GM23338 (cell line): Measurements from ENCODE around the gene ZNF226. TPM values are rescaled to one million over a fixed set of nuclear protein-coding genes. Genes with fewer than 3 reads are reported as not detected.
"Not testable (repeated sequence)": the region's sequence is repeated elsewhere in the genome, so short reads cannot be mapped to it uniquely, and the experiment has no call there.

Experiments used
- ATAC-seq: fragments of 200-7000 bp; cut with Tn5 transposase; 3 replicates; pipeline ENCODE4 v1.9.1; 2020
- DNase-seq: peaks from one replicate; pipeline ENCODE4 v3.0.0-alpha.2; 2015; ENCODE audit warnings: low spot score
- H2AFZ ChIP-seq: fragments of 200-600 bp; sonication (generic); 2 replicates; pipeline ENCODE4 v1.8.0; 2016; ENCODE audit warnings: antibody characterized with exemption, mild to moderate bottlenecking, moderate library complexity
- H3F3A ChIP-seq: fragments of 200-600 bp; sonication (generic); replicated peaks from 2 replicates; pipeline ENCODE4 v1.8.0; 2017; ENCODE audit warnings: antibody characterized with exemption, mixed run types, low read depth
- H3K27ac ChIP-seq: fragments of 200-600 bp; sonication (generic); 2 replicates; pipeline ENCODE4 v1.6.1; 2016; ENCODE audit warnings: low read depth
- H3K27me3 ChIP-seq: fragments of 200-600 bp; sonication (generic); 2 replicates; pipeline ENCODE4 v1.8.0; 2016; ENCODE audit warnings: mild to moderate bottlenecking, mixed run types, moderate library complexity; ENCODE audit not compliant: insufficient read depth
- H3K36me3 ChIP-seq: fragments of 200-600 bp; sonication (generic); 2 replicates; pipeline ENCODE4 v1.8.0; 2016; ENCODE audit warnings: mild to moderate bottlenecking; ENCODE audit not compliant: insufficient read depth
- H3K4me1 ChIP-seq: fragments of 200-600 bp; sonication (generic); 2 replicates; pipeline ENCODE4 v1.8.0; 2016; ENCODE audit warnings: mild to moderate bottlenecking, moderate library complexity; ENCODE audit not compliant: insufficient read depth
- H3K4me2 ChIP-seq: fragments of 200-600 bp; sonication (generic); 2 replicates; pipeline ENCODE4 v1.7.1; 2017; ENCODE audit warnings: mixed run types
- H3K4me3 ChIP-seq: fragments of 200-600 bp; sonication (generic); 2 replicates; pipeline ENCODE4 v1.6.1; 2016; ENCODE audit warnings: mixed run types
- H3K79me2 ChIP-seq: fragments of 200-600 bp; sonication (generic); replicated peaks from 2 replicates; pipeline ENCODE4 v1.8.0; 2017; ENCODE audit warnings: mild to moderate bottlenecking; ENCODE audit not compliant: insufficient read depth
- H3K9me2 ChIP-seq: fragments of 200-600 bp; sonication (generic); 2 replicates; pipeline ENCODE4 v1.8.0; 2017; ENCODE audit not compliant: insufficient read depth
- H4K20me1 ChIP-seq: fragments of 200-600 bp; sonication (generic); replicated peaks from 2 replicates; pipeline ENCODE4 v1.8.0; 2017; ENCODE audit warnings: mild to moderate bottlenecking; ENCODE audit not compliant: insufficient read depth
- H3K27ac Mint-ChIP-seq: 2 replicates; pipeline ENCODE4 v1.8.0; 2020; ENCODE audit warnings: inconsistent platforms, mild to moderate bottlenecking, moderate library complexity, mixed read lengths
- H3K27me3 Mint-ChIP-seq: 3 replicates; pipeline ENCODE4 v1.8.0; 2022; ENCODE audit warnings: low read depth, mild to moderate bottlenecking, moderate library complexity, mixed read lengths, inconsistent platforms; ENCODE audit not compliant: insufficient read depth, poor library complexity
- H3K36me3 Mint-ChIP-seq: 3 replicates; pipeline ENCODE4 v1.8.0; 2021; ENCODE audit warnings: low read depth, mild to moderate bottlenecking, inconsistent platforms, moderate library complexity, mixed read lengths
- H3K4me1 Mint-ChIP-seq: 3 replicates; pipeline ENCODE4 v1.8.0; 2020; ENCODE audit warnings: mild to moderate bottlenecking, inconsistent platforms, mixed read lengths
- H3K4me3 Mint-ChIP-seq: 3 replicates; pipeline ENCODE4 v1.8.0; 2021; ENCODE audit warnings: moderate library complexity, mild to moderate bottlenecking, inconsistent platforms, mixed read lengths
- H3K9me3 Mint-ChIP-seq: 3 replicates; pipeline ENCODE4 v1.8.0; 2020; ENCODE audit warnings: moderate library complexity, mild to moderate bottlenecking, inconsistent platforms, mixed read lengths
- CREB1 ChIP-seq: fragments of 250-450 bp; sonication (Bioruptor Pico); IDR thresholded peaks from 2 replicates; pipeline ENCODE4 v1.5.0; 2020; ENCODE audit warnings: low read depth, mild to moderate bottlenecking, moderate library complexity
- EZH2 ChIP-seq: fragments of 200-600 bp; sonication (generic); IDR thresholded peaks from one replicate; pipeline ENCODE4 v1.8.0; 2017; ENCODE audit warnings: antibody characterized with exemption, mild to moderate bottlenecking, low read depth; ENCODE audit not compliant: unreplicated experiment
- NANOG ChIP-seq: IDR thresholded peaks from 2 replicates; pipeline ENCODE4 v1.6.1; 2016; ENCODE audit warnings: antibody characterized with exemption, borderline replicate concordance
- POLR2AphosphoS5 ChIP-seq: IDR thresholded peaks from 2 replicates; pipeline ENCODE4 v1.6.1; 2016; ENCODE audit warnings: antibody characterized with exemption, low read depth
- STAT1 ChIP-seq: IDR thresholded peaks from one replicate; pipeline ENCODE4 v1.6.1; 2016; ENCODE audit warnings: antibody characterized with exemption; ENCODE audit not compliant: unreplicated experiment
- ZNF114 ChIP-seq: fragments of 250-450 bp; sonication (Bioruptor Pico); IDR thresholded peaks from 2 replicates; pipeline ENCODE4 v1.5.0; 2020; ENCODE audit warnings: mild to moderate bottlenecking, moderate library complexity
- polyA plus RNA-seq: library from polyadenylated mRNA; unstranded; fragments of >200 nt; fragmentation: Nextera tagmentation; extraction: Ambion mirVana; gene quantifications from 2 replicates; pipeline ENCODE4 v1.2.1, GENCODE V29; 2016
- total RNA-seq: library from RNA; depleted of rRNA; stranded (reverse); fragments of >200 nt; shearing (Covaris generic); gene quantifications from 2 replicates; pipeline ENCODE4 v1.2.3, GENCODE V29; 2014
- TF ChIP-seq, protein P1 (sequence below): IDR thresholded peaks from 2 replicates; pipeline ENCODE4 v1.6.1; 2016; ENCODE audit warnings: antibody characterized with exemption
- TF ChIP-seq, protein P2 (sequence below): IDR thresholded peaks from one replicate; pipeline ENCODE4 v1.6.1; 2018; ENCODE audit warnings: antibody characterized with exemption; ENCODE audit not compliant: unreplicated experiment

The ZNF226 gene
- total and polyA plus RNA-seq, 2 experiments from 2014 or later: 10.5 to 11.7 TPM

GRCh38 chr19:44163789-44164188 lies 1.1 kb upstream of the ZNF226 start (continued):
- TF ChIP-seq EZH2 (no peak), ZNF114 (CRISPR knock-in tag) (no peak), POLR2AphosphoS5 (no peak), STAT1 (no peak)

- 0 out of 2 replicates have a peak, but pooled peaks cover 15% of the 10 kb centered on the region for H3K36me3 ChIP-seq
- no peaks in the 10 kb centered on the region for H3K9me2 ChIP-seq
- H2AFZ ChIP-seq: 0 out of 2 replicates have a peak overlapping the region, but pooled peaks have one; percentile 28
- H3K27me3 ChIP-seq: no peaks in the 10 kb centered on the region
- Mint-ChIP-seq H3K27me3 (peaks cover 3% of the 10 kb centered on the region), H3K4me1 (peaks cover 7% of the 10 kb centered on the region; the same call in 2 of the 3 replicates), H3K4me3 (peak overlapping the region; percentile 99), H3K36me3 (peaks cover 27% of the 10 kb centered on the region), H3K9me3 (peaks cover under 1% of the 10 kb centered on the region; the same call in 2 of the 3 replicates), H3K27ac (peak overlapping the region; percentile 69; the same call in 1 of the 2 replicates)
- H3K27ac ChIP-seq: no peak overlapping the region
- peak overlapping the region; percentile 72 for H3K4me2 ChIP-seq
- peaks cover 10% of the 10 kb centered on the region for H3K4me1 ChIP-seq
- DNase-seq: no peak
- H3K79me2 ChIP-seq: peaks cover 38% of the 10 kb centered on the region
- peak overlapping the region; percentile 62 for H3K4me3 ChIP-seq
- H4K20me1 ChIP-seq: no peaks in the 10 kb centered on the region
- TF ChIP-seq, protein P1, sequence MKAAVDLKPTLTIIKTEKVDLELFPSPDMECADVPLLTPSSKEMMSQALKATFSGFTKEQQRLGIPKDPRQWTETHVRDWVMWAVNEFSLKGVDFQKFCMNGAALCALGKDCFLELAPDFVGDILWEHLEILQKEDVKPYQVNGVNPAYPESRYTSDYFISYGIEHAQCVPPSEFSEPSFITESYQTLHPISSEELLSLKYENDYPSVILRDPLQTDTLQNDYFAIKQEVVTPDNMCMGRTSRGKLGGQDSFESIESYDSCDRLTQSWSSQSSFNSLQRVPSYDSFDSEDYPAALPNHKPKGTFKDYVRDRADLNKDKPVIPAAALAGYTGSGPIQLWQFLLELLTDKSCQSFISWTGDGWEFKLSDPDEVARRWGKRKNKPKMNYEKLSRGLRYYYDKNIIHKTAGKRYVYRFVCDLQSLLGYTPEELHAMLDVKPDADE: no peak
- TF ChIP-seq CREB1 (CRISPR knock-in tag) (no peak), EZH2 (no peak), STAT1 (no peak), NANOG (no peak)
- TF ChIP-seq, protein P2, sequence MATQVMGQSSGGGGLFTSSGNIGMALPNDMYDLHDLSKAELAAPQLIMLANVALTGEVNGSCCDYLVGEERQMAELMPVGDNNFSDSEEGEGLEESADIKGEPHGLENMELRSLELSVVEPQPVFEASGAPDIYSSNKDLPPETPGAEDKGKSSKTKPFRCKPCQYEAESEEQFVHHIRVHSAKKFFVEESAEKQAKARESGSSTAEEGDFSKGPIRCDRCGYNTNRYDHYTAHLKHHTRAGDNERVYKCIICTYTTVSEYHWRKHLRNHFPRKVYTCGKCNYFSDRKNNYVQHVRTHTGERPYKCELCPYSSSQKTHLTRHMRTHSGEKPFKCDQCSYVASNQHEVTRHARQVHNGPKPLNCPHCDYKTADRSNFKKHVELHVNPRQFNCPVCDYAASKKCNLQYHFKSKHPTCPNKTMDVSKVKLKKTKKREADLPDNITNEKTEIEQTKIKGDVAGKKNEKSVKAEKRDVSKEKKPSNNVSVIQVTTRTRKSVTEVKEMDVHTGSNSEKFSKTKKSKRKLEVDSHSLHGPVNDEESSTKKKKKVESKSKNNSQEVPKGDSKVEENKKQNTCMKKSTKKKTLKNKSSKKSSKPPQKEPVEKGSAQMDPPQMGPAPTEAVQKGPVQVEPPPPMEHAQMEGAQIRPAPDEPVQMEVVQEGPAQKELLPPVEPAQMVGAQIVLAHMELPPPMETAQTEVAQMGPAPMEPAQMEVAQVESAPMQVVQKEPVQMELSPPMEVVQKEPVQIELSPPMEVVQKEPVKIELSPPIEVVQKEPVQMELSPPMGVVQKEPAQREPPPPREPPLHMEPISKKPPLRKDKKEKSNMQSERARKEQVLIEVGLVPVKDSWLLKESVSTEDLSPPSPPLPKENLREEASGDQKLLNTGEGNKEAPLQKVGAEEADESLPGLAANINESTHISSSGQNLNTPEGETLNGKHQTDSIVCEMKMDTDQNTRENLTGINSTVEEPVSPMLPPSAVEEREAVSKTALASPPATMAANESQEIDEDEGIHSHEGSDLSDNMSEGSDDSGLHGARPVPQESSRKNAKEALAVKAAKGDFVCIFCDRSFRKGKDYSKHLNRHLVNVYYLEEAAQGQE: no peak
- ATAC-seq: peak; percentile 4; the same call in 2 of the 3 replicates
- H3F3A ChIP-seq: no peaks in the 10 kb centered on the region
These were observed 600 bp upstream of the ZNF226 start for GRCh38 chr19:44164327-44164672.

- H3K4me3 Mint-ChIP-seq, H3K4me1 ChIP-seq, ATAC-seq, H3K4me3 ChIP-seq, H4K20me1 ChIP-seq, H3K9me2 ChIP-seq, H3K4me1 Mint-ChIP-seq, H3K27ac Mint-ChIP-seq, H3K4me2 ChIP-seq, H2AFZ ChIP-seq, DNase-seq, H3K27me3 Mint-ChIP-seq, H3F3A ChIP-seq, H3K27ac ChIP-seq, H3K27me3 ChIP-seq: not testable (repeated sequence)
- peaks cover 62% of the 10 kb centered on the region for H3K36me3 ChIP-seq
- H3K9me3 Mint-ChIP-seq: peaks cover 15% of the 10 kb centered on the region
- H3K79me2 ChIP-seq: peaks cover 38% of the 10 kb centered on the region
- H3K36me3 Mint-ChIP-seq: peaks cover 83% of the 10 kb centered on the region
These were observed 5.8 kb downstream of the ZNF226 start for GRCh38 chr19:44170660-44171059.
